Globus pallidus (tissue), 1 donor: ENCODE measurements around the gene SHC1.
"Not testable (repeated sequence)": the region's sequence is repeated elsewhere in the genome, so short reads cannot be mapped to it uniquely, and the experiment has no call there.

ENCODE experiments used
- DNase-seq: peaks from one replicate; pipeline ENCODE4 v3.0.0-alpha.2; 2015; ENCODE audit warnings: low spot score

Gene SHC1

GRCh38 chr1:154995301-154995983 is 24.9 kb upstream of the SHC1 start:
- DNase-seq, result not testable (repeated sequence)

- no peak for DNase-seq
These were observed 24.0 kb upstream of the SHC1 start for GRCh38 chr1:154994591-154994990.

GRCh38 chr1:154994269-154994587 is 23.7 kb upstream of the SHC1 start:
- no peak for DNase-seq

- DNase-seq, result no peak
These were observed 23.2 kb upstream of the SHC1 start, which contains the start of gene LENEP for GRCh38 chr1:154993572-154994268. Gene LENEP (plus strand): TSS chr1:154993586. CDS start chr1:154993608, 22 bp downstream.

- no peak for DNase-seq
These were observed 22.4 kb upstream of the SHC1 start for GRCh38 chr1:154992721-154993571.

GRCh38 chr1:154990276-154990675 is 19.7 kb upstream of the SHC1 start:
- no peak for DNase-seq

GRCh38 chr1:154989195-154989860 is 18.8 kb upstream of the SHC1 start:
- no peak for DNase-seq

- DNase-seq, result no peak
These were observed 17.8 kb upstream of the SHC1 start for GRCh38 chr1:154988058-154988954.

GRCh38 chr1:154987326-154987725 is 16.8 kb upstream of the SHC1 start:
- no peak for DNase-seq

GRCh38 chr1:154986736-154987135 is 16.2 kb upstream of the SHC1 start:
- not testable (repeated sequence) for DNase-seq

- DNase-seq, result no peak
These were observed 13.4 kb upstream of the SHC1 start for GRCh38 chr1:154983776-154984466.

- DNase-seq, result peak; percentile 98
These were observed 12.5 kb upstream of the SHC1 start, which contains the start of gene FLAD1 for GRCh38 chr1:154982897-154983648. Gene FLAD1 (plus strand): TSS chr1:154983344. CDS start chr1:154983695, 351 bp downstream.

GRCh38 chr1:154982341-154982740 is 11.8 kb upstream of the SHC1 start:
- no peak for DNase-seq

- DNase-seq, result no peak
These were observed 7.8 kb upstream of the SHC1 start for GRCh38 chr1:154978360-154978759.

GRCh38 chr1:154977762-154978161 is 7.2 kb upstream of the SHC1 start:
- DNase-seq, result not testable (repeated sequence)

- DNase-seq, result no peak
These were observed 5.0 kb upstream of the SHC1 start for GRCh38 chr1:154975409-154976059.

GRCh38 chr1:154974808-154975408 is 4.4 kb upstream of the SHC1 start:
- DNase-seq, result peak; percentile 93

- DNase-seq, result peak; percentile 100
These were observed 3.7 kb upstream of the SHC1 start, which contains the start of gene CKS1B for GRCh38 chr1:154974102-154974807. Gene CKS1B (plus strand): TSS chr1:154974681. CDS start chr1:154974746, 65 bp downstream.
